ENCODE measurements around the gene CCDC197.

CCDC197 gene

GRCh38 chr14:94027566-94028449, 30.7 kb downstream of the CCDC197 start:
- DNase-seq: no peak

GRCh38 chr14:94028450-94028826, 31.3 kb downstream of the CCDC197 start:
- no peak for DNase-seq

DNA sequence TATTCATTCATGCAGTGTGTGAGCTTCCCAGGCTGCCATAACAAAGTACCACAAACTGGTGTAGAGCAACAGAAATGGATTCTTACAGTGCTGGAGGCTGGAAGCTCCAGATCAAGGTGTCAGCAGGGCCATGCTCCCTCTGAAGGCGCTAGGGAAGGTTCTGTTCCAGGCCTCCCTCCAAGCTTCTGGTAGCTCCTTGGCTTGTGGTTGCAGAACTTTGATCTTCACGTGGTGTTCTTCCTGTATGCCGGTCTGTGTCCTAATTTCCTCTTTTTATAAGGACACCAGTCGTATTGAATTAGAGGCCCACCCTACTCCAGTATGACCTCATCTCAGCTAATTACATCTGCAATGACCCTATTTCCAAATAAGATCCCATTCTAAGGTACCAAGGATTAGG, 32.2 kb downstream of the CCDC197 start:
- DNase-seq: no peak

DNA sequence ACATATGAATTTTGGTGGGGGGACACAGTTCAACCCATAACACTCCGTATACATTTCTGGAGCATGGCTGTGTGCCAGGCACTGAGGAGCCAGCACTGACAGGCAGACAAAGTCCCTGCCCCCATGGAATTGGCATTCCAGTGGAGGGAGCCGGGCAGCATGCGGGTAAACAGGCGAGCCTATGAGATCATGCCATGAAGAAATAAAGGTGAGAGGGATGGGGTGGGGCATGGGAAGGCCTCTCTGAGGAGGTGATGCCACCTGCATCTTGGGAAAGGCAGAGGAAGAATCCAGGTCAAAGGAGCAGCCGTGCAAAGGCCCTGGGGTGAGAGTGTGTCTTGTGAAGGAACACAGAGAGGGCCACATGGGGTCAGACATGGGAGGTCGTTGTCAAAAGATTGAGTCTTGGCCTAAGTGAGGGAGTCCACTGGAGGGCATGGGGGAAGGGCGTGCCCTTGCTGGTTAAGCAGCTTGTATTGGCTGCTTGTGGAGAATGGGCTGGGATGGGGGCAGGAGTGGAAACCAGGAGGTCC, 32.6 kb downstream of the CCDC197 start:
- no peak for DNase-seq

GRCh38 chr14:94030571-94030970, 33.5 kb downstream of the CCDC197 start:
- no peak for DNase-seq

- no peak for DNase-seq
These were observed 34.2 kb downstream of the CCDC197 start for GRCh38 chr14:94031161-94031882.

DNA sequence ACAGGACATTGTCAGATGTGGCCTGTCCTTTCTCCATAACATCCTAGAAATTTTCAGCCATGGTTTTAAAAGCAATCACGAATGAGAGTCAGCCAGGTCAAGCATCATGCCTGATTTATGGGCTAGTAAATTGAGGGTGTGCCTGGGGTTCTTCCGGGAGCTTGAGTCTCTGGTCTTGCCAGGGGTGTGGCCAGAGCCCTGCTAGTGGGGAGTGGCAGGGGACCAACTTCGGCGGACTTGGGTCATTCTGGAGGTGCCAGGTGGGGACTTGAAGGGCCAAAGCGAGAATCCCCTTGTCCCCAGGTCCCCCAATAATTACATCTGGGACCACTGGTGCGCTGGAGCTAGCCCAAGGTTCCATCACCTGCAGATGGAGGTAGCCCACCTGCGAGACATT, 34.8 kb downstream of the CCDC197 start:
- no peak for DNase-seq

DNA sequence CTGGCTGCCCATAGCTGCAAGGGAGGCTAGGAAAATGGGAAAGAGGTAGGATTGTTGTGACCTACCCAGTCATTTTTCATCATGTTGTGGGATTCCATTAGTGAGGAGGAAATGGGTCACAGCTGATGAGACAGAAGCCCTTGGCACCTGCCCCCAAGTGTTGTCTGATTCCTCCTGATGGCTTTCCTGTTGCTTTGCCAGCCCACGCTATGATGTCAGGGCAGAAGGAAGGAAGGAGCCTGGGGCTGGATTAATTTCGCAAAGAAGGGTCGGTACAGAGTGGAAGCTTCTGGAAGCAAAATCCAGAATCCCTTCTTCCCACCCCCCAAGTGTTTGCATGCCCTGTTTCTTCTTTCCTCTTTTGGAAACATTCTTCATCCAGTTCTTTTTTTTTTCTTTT, 37.8 kb downstream of the CCDC197 start:
- no peak for DNase-seq

GRCh38 chr14:94036313-94037167, 39.4 kb downstream of the CCDC197 start:
- DNase-seq: no peak

GRCh38 chr14:94037954-94038353, 40.9 kb downstream of the CCDC197 start:
- DNase-seq: no peak

DNA sequence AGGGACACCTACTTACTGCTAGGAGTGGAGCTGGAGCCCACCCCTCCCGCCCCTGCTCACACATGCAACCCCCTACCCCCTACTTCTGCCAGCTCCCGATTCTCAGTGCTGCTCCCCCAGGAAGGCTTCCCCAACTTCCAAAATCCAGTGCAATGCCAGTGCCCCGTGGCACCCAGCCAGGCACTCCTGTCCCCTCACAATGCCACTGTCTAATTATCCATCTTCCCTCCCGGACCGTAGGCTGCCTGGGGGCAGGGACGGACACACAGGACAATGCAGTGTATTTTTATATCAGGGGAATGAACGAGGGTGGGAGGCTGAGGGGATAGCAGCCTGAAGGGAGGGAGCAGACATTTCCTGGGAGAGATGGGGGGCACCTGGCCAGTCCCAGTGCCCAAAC, 41.4 kb downstream of the CCDC197 start:
- no peak for DNase-seq

DNA sequence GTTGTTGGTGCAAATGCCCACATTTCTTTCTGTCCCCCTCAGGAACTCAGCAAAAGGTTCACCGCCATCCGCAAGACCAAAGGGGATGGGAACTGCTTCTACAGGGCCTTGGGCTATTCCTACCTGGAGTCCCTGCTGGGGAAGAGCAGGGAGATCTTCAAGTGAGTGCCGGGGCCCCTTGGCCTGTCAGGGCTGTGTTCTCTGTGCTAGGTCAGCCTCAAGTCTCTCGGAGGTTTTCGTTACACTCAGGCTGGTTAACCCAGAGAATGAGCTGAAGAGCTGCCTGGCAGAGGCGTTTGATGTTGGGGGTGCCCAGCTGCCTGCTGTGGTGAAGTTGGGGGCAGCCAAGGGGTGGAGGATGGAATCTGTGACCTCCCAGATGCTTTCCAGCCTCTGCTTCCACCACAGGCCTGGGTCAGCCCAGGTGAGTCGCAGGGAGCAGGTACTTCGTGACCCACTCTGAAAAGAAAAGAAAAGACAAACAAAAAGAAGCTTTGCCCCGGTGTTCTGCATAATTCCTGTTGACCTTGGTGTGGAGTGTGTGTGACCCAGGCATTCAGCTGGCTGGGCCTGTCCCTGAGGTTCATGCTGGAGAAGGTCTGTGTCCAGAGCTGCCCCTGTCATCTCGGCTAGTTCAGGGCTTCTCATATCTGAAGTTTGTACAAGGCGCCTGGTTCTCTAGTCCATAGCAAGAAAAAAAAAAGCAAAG, 42.0 kb downstream of the CCDC197 start:
- DNase-seq: no peak

DNA sequence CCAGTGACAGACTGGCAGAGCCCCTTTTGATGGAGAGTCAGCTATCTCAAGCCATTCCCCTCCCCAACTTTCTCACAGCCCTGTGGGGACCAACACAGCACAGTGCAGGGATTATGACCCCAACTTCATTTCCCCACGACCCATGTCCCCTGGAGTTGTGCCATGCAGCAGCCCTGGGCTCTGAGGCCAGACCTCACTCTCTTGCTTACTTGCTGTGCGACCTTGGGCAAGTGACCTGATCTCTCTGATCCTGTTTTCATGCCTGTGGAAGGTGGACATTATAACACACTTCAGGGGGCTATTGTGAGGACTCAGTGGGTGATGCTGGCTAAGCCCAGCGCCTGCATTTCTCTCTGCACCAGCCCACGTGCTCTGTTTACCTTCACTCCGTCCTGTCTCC, 43.1 kb downstream of the CCDC197 start:
- DNase-seq: no peak

DNA sequence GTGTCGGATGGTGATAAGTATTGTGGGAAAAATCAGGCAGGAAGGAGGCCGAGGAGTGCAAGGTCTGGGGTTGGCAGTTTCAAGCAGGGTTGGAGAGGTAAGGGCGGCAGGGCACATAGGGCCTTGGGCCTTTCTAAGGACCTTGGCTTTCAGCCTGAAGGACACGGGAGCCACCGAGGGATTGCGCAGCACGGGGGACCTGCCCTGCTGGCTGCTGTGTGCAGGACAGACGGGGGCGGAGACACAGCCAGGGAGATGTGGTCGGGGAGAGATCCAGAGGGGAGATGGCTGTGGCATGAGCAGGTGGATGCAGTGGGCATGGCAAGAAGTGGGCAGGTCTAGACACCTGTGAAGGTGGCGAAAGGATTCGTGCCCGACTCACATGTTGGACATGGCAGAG, 43.7 kb downstream of the CCDC197 start:
- DNase-seq: no peak

GRCh38 chr14:94041551-94042346, 44.6 kb downstream of the CCDC197 start:
- DNase-seq: no peak

- no peak for DNase-seq
These were observed 45.5 kb downstream of the CCDC197 start for GRCh38 chr14:94042433-94043091.

GRCh38 chr14:94043111-94043755, 46.1 kb downstream of the CCDC197 start:
- no peak for DNase-seq

GRCh38 chr14:94043756-94044475, 46.8 kb downstream of the CCDC197 start:
- no peak for DNase-seq

DNA sequence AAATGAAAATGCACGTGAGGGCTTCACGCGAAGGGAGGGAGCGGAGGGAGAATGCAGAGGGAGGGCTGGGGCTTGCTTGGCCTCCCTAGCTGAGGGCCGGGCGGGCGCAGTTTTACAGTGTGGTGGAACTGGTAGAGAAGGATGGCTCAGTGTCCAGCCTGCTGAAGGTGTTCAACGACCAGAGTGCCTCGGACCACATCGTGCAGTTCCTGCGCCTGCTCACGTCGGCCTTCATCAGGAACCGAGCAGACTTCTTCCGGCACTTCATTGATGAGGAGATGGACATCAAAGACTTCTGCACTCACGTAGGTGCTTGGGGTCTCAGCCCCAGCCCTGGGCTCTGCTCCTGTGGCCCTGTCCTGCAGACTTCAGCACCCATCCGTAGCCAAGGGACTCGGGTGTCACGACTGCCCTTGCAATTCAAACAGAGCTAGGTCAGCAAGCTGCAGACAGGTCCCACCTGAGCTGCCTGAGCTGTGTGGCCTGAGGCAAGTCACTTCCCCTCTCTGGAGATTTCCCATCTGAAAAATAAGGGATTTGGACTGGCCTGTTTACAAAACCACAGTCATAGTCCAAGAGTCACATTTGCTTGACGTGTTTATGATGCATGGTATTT, 47.5 kb downstream of the CCDC197 start:
- no peak for DNase-seq

Measured in NCI-H1436 treated with DMSO at 0.1 percent for 48 hours (cell line).